ENCODE data around the gene SLC18A3. TPM values are rescaled to one million over a fixed set of nuclear protein-coding genes. Genes with fewer than 3 reads are reported as not detected.

Gene SLC18A3
- total RNA-seq, 1 experiment from 2014 or later = not detected

DNA sequence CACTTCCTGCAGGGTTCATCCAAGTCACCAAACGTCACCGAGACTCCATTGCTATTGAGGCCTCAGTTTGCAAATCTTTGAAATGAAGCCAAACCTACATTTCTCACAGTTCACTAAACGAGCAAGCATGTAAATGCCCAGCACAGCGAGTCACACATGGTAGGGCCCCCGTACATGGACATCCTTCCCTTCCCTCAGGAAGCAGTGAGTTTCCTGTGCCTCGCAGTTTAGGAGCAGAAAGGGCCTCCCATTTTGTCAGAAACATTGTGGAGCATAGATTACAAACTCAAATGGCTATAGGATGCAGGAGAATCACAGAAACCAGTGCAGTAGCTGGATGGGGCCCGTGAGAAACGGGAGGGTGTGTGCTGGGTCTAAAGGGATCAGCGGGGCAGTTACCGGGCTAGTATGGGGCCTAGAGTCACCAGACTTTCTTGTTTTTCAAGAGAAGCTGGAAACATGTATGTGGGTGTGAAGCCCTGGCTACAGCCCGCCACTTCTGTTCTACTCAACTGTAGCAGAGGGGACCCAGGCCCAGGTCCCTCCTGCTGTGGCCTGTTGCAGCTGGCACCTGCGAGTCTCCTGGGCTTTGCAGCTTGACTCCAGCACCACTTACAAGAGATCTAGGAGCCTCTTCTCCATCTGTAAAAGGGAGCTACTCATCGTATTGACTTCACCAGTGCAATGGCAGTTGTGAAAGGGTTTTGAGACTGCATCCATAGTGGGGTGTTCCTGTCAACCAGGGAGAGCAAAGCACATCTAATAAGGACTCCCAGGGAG lies 14.2 kb upstream of the SLC18A3 start:
- Histone ChIP-seq H4K91ac (ENCODE audit: insufficient read length, low read depth, low read length) (no peak overlapping the region), H3K4me2 (ENCODE audit: insufficient read depth, insufficient read length, low read length) (no peak overlapping the region), H4K8ac (replicated peaks; ENCODE audit: insufficient read length, low read depth, low read length) (no peak overlapping the region), H3K79me2 (ENCODE audit: insufficient read depth, low read length) (no peaks in the 10 kb centered on the region), H2AFZ (ENCODE audit: low read length) (no peak overlapping the region), H3K23ac (ENCODE audit: insufficient read length, low read depth, low read length) (no peak overlapping the region), H2BK12ac (ENCODE audit: insufficient read length, low read depth, low read length) (no peak overlapping the region), H3K56ac (ENCODE audit: insufficient read length, low read depth, low read length) (no peak overlapping the region), H2BK120ac (ENCODE audit: low read depth, low read length, poor library complexity, severe bottlenecking) (no peak overlapping the region), H3K9me3 (ENCODE audit: control insufficient read depth, low read depth, low read length) (no peaks in the 10 kb centered on the region), H3K18ac (ENCODE audit: insufficient read length, low read depth, low read length) (no peak overlapping the region), H3K14ac (ENCODE audit: insufficient read depth, low read length) (no peak overlapping the region; the same call in 1 of the 2 replicates), H4K20me1 (ENCODE audit: control insufficient read depth, insufficient read depth, insufficient read length) (no peaks in the 10 kb centered on the region), H4K5ac (ENCODE audit: insufficient read length, low read depth, low read length) (no peak overlapping the region), H2AK5ac (ENCODE audit: insufficient read length, low read length) (no peak overlapping the region), H3K23me2 (ENCODE audit: insufficient read length, low read depth, low read length, poor library complexity, severe bottlenecking) (no peaks in the 10 kb centered on the region), H3K79me1 (ENCODE audit: insufficient read depth, low read depth, low read length, poor library complexity, severe bottlenecking) (no peaks in the 10 kb centered on the region), H2BK5ac (ENCODE audit: insufficient read length, low read length) (no peak overlapping the region), H3K4me1 (ENCODE audit: insufficient read depth, low read length) (no peaks in the 10 kb centered on the region), H3K27me3 (ENCODE audit: insufficient read depth, low read length) (no peaks in the 10 kb centered on the region), H3T11ph (ENCODE audit: low read length) (no peak overlapping the region), H2BK15ac (ENCODE audit: low read depth, low read length) (no peak overlapping the region), H3K27ac (ENCODE audit: insufficient read length, low read depth, low read length) (no peak overlapping the region), H2BK20ac (ENCODE audit: low read depth, low read length, poor library complexity, severe bottlenecking) (no peak overlapping the region), H3K9ac (ENCODE audit: extremely low read depth, insufficient read length, low read length) (no peak overlapping the region), H3K4ac (ENCODE audit: low read depth, low read length) (no peak overlapping the region)
- no peak overlapping the region; a peak in 1 of 7 replicates for H3K27ac Mint-ChIP-seq
- peaks cover 40% of the 10 kb centered on the region for H3K27me3 Mint-ChIP-seq (ENCODE audit: low read depth)
- DNase-seq = no peak
- no peaks in the 10 kb centered on the region for H3K36me3 Mint-ChIP-seq (ENCODE audit: insufficient read depth in 1 of 3, low read depth in 3 of 3)
- no peak overlapping the region; a peak in 1 of 5 replicates for H3K4me3 Mint-ChIP-seq
- TF ChIP-seq, protein P1, sequence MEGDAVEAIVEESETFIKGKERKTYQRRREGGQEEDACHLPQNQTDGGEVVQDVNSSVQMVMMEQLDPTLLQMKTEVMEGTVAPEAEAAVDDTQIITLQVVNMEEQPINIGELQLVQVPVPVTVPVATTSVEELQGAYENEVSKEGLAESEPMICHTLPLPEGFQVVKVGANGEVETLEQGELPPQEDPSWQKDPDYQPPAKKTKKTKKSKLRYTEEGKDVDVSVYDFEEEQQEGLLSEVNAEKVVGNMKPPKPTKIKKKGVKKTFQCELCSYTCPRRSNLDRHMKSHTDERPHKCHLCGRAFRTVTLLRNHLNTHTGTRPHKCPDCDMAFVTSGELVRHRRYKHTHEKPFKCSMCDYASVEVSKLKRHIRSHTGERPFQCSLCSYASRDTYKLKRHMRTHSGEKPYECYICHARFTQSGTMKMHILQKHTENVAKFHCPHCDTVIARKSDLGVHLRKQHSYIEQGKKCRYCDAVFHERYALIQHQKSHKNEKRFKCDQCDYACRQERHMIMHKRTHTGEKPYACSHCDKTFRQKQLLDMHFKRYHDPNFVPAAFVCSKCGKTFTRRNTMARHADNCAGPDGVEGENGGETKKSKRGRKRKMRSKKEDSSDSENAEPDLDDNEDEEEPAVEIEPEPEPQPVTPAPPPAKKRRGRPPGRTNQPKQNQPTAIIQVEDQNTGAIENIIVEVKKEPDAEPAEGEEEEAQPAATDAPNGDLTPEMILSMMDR (conservative IDR thresholded peaks at IDR 0.05) = no peak
- no CpG with 5 or more reads among the region's 13 CpGs for WGBS (ENCODE audit: extremely low coverage, insufficient read length, low lambda C conversion rate)
- peaks cover 13% of the 10 kb centered on the region in 2 experiments for H3K4me1 Mint-ChIP-seq
- H3K9me3 Mint-ChIP-seq = no peaks in the 10 kb centered on the region

Data from H9 (cell line).